PC-3 (cell line): ENCODE data around the gene HDLBP.

Experiments
- EZH2 ChIP-seq: fragments of 300-600 bp; sonication (generic); IDR thresholded peaks from one replicate; pipeline ENCODE4 v1.6.1; 2017; ENCODE audit warnings: antibody characterized with exemption, mild to moderate bottlenecking, low read length; ENCODE audit not compliant: unreplicated experiment
- TF ChIP-seq, protein P1 (sequence below): fragments of 300-600 bp; sonication (generic); conservative IDR thresholded peaks from 2 replicates; pipeline ENCODE4 v1.5.1; 2017; ENCODE audit warnings: antibody characterized with exemption, low read depth, mild to moderate bottlenecking, low read length

DNA sequence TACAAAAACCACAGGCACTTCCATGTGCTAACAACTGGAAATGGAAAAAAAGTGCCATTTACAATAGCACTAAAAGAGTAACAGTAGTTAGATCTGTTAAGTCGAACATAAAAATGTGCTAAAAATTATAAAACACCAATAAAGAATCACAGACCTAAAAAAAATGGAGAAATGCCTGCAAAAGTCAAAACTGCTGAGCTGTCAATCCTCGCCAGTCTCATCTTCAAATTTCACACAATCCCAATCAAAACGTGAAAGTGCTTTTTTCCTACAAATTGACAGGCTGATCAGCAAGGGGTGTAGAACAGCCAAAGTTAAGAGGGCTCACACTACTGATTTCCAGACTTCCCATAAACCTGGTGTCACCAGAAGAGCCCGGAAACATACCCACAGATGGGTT lies 73.8 kb downstream of the HDLBP start:
- TF ChIP-seq, protein P1, sequence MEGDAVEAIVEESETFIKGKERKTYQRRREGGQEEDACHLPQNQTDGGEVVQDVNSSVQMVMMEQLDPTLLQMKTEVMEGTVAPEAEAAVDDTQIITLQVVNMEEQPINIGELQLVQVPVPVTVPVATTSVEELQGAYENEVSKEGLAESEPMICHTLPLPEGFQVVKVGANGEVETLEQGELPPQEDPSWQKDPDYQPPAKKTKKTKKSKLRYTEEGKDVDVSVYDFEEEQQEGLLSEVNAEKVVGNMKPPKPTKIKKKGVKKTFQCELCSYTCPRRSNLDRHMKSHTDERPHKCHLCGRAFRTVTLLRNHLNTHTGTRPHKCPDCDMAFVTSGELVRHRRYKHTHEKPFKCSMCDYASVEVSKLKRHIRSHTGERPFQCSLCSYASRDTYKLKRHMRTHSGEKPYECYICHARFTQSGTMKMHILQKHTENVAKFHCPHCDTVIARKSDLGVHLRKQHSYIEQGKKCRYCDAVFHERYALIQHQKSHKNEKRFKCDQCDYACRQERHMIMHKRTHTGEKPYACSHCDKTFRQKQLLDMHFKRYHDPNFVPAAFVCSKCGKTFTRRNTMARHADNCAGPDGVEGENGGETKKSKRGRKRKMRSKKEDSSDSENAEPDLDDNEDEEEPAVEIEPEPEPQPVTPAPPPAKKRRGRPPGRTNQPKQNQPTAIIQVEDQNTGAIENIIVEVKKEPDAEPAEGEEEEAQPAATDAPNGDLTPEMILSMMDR: no peak
- no peak for TF ChIP-seq EZH2
